ENCODE measurements around the gene OR4K17.
"Not testable (repeated sequence)": the region's sequence is repeated elsewhere in the genome, so short reads cannot be mapped to it uniquely, and the experiment has no call there.

The OR4K17 gene, protein sequence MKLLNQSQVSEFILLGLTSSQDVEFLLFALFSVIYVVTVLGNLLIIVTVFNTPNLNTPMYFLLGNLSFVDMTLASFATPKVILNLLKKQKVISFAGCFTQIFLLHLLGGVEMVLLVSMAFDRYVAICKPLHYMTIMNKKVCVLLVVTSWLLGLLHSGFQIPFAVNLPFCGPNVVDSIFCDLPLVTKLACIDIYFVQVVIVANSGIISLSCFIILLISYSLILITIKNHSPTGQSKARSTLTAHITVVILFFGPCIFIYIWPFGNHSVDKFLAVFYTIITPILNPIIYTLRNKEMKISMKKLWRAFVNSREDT

DNA sequence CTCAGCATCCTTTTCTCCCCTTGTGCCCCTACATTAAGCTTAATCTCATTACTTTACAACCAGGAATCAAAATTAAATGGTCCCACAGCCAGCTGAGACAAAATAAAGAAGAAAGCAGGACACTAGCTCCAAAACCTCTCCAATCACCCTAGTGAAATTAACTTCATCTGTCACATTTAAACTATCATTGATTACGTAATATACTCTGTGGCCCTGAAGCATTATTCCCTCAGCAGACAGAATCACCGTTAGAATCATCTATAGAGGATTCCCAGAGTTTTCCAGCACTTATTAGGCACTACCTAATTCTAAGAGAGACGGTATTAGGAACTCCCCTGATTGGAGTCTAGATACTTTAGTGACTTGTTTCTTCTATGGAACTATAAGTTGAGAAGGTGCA is at the start of gene OR4K17:
OR4K17 (plus strand) TSS at position 302 of the 400 bp plus-strand sequence. CDS start 6,761 bp downstream, outside the sequence.
- no peak for DNase-seq

DNA sequence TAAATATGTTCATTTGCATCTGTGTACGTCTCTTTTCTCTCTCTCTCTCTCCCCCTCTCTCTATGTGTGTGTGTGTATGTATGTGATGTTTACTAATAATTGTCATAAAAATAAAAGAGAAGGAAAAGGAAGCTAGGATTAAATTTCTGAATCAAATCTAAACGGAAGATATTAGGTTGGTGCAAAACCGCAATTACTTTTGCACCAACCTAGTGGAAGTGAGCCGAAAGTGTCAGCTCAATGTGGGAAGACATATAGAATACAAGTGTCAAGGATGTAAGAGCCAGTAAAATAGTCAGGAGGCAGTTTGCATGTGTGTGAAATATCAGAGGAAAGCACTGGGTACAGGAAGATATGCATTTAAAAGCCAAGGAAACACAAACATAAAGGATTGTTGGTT is 18.5 kb upstream of the OR4K17 start:
- no peak for DNase-seq

DNA sequence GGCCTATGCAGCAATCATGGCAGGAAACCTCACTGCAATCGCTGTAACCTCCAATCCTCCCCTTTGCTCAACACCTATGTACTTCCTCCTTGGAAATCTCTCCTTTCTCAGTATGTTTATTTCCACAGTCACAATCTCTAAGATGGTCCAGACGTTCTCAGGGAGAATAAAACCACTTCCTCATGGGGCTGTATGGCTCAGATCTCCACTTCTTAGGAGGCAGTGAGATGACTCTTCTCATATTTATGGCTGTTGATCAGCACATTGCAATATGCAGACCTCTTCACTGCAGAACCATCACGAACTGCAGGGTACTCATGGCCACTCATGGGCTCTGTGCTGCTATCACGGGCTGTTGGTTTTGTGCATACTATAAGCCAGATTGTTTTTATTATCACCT is 17.1 kb upstream of the OR4K17 start:
- no peak for DNase-seq

DNA sequence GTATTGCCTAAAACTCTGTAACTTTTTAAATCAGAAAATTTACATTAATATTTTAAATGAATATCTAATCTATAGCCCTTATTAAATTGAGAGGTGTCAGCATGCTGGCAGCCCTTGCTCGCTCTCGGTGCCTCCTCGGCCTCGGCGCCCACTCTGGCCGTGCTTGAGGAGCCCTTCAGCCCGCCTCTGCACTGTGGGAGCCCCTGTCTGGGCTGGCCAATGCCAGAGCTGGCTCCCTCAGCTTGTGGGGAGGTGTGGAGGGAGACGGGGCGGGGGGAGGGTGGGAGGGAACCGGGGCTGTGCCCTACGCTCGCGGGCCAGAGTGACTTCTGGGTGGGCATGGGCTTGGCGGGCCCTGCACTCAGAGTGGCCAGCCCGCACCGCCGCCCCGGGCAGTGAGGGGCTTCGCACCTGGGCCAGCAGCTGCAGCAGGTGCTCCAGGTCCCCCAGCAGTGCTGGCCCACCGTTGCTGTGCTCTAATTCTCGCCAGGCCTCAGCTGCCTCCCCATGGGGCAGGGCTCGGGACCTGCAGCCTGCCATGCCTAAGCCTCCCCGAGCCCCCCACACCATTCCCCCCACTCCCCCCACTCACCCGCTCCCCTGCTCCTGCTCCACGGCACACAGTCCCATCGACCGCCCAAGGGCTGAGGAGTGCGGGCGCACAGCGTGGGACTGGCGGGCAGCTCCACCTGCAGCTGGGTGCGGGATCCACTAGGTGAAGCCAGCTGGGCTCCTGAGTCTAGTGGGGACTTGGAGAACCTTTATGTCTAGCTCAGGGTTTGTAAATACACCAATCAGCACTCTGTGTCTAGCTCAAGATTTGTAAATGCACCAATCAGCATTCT is 11.4 kb upstream of the OR4K17 start:
- DNase-seq = not testable (repeated sequence)

DNA sequence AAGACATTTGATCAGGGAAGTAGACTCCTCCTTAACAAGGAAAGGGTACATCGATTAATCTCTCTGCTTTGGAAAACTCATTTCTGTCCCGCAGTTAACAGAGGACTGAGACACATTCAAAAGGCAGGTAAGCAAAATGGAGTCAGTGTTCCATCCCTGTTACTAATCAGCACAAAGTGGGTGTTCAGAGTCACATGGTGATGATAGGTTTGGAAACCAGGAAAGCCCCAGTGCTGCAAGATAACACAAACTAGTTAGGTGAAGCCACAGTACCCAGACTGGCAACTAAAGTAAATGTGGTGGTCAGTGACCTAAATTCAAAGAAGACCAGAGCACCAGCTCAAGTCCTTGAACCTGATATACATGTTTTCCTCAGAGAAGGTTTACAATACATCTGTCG is 1.8 kb downstream of the OR4K17 start:
- no peak for DNase-seq

DNA sequence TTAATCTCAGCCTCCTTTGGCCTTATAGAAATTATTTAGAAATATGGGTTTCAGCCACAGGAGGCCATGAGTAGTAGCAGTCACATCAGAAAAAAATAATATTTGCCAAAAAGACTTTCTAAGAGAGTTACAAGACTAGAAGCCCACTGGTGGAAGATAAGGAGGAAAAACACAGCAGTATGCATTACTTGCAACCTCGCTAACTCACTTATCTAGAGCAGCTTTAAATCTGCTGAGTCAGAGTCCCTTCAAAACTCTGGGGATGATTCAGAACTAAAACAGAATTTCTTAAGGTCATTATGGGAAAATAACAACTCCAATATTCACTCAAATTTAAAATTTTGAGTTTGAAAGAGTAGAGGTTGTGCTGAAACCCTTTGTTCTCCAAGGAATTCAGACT is 6.2 kb downstream of the OR4K17 start:
- DNase-seq = no peak

DNA sequence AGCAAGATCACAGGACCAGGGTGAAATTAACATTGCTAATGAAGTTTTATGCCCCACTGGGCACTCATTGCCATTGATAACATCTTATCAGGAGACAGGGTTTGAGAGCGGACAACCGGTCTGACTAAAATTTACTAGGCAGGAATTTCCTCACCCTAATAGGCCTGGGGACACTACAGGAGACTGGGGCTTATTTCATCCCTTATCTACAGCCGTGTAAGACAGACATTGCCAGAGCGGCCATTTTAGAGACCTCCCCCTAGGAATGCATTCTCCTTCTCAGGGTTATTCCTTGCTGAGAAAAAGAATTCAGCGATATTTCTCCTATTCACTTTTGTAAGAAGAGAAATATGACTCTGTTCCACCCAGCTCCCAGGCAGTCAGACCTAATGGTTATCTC is 8.3 kb downstream of the OR4K17 start:
- no peak for DNase-seq

DNA sequence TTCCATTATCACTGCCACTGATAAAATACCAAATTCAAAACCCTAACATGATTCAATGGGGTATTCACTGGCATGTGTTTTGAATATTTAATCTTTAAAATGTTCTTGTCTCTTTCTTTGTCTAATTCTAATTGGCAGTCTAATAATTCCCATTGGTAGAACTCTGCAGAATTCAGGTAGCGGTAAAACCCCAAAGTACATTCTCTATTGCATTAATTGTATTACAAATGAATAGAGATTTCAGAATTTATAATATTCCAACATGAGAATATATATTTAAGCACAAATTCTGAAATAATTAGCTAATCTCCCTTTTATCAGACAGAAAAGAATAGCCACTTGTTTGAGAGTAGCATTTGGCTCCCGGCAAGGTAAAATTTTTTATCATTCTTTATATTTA is 28.0 kb downstream of the OR4K17 start, which contains the start of gene OR4N5:
OR4N5 (plus strand) TSS at position 301 of the 400 bp plus-strand sequence. CDS start 4,916 bp downstream, outside the sequence.
- no peak for DNase-seq

DNA sequence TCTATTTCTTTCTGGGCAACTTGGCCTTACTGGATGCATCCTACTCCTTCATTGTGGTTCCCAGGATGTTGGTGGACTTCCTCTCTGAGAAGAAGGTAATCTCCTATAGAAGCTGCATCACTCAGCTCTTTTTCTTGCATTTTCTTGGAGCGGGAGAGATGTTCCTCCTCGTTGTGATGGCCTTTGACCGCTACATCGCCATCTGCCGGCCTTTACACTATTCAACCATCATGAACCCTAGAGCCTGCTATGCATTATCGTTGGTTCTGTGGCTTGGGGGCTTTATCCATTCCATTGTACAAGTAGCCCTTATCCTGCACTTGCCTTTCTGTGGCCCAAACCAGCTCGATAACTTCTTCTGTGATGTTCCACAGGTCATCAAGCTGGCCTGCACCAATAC is 33.4 kb downstream of the OR4K17 start:
- DNase-seq = no peak

DNA sequence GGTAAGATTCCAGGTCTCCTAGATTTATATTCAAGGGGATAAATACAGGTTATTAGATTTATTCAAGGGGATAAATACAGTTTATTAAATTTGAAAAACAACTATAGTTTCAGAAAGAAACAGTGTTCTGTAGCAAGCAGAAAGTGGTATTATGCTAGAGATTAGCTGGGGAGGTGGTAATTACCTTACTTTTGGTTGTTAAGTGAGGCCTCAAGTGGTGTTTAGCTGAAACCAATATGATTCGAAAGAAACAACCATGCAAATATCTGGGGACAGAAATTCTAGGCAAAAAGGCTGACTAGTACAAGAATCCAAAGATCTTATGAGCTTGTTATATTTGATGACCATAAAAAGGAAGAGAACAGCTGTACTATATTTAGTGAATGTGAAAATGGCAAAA is 34.3 kb downstream of the OR4K17 start:
- DNase-seq = no peak

DNA sequence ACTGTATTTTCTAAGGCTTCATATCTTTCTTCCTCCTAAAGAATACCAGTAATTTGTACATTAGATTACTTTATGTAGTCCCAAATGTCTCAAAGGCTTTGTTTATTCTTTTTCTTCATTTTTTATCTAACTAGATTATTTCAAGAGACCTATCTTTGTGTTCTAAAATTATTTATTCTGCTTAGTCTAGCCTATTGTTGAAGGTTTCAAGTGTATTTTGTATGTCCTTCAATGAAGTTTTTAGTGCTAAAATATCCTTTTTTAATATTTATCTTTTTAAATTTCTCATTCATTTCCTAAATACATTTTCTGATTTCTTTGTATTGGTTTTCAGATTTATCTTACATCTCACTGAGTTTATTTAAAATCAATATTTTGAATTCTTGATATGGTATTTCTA is 53.9 kb downstream of the OR4K17 start:
- no peak for DNase-seq

DNA sequence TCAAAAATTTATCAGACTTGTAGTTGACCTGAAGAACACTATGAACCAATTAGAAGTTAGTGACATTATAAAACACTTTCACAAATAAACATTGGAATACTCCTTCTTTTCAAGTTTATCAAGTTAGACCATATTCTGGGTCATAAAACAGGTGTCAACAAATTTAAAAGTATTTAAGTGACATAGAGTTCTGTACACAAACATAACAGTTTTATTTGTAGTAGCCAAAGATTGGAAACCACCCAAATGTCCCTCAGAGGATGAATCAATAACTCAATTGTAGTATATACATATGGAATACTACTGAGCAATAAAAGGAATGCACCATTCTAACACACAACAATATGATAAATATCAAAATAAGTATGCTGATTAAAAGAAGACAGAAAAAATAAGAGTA is 56.6 kb downstream of the OR4K17 start:
- no peak for DNase-seq

DNA sequence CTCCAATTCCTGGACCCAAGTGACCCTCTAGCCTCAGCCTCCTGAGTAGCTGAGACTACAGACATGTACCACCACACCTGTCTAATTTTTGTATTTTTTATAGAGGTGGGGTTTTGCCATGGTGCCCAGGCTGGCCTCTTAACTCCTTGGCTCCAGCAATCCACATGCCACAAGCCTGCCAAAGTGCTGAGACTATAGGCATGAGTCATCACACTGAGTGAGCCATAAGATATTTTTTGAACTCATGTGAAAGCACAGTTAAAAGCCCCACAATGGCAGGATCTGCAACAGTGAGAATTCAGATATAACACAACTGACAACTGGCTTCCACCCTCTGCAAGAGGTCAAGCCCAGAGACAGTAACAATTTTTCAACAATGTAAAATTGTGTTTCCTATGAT is 59.3 kb downstream of the OR4K17 start:
- DNase-seq = not testable (repeated sequence)

All from activated CD4-positive, alpha-beta T cell treated with anti-CD3 and anti-CD28 coated beads, Interleukin-2, amount 50 U/mL, for 1 hour (primary cell).